Left ventricle myocardium inferior (tissue), 1 donor: Measurements from ENCODE around the gene NEDD8. TPM values are rescaled to one million over a fixed set of nuclear protein-coding genes. Genes with fewer than 3 reads are reported as not detected.

Experiments
- DNase-seq: peaks from one replicate; pipeline ENCODE4 v3.0.0-alpha.2; 2020
- H3K27ac ChIP-seq: fragments of 200-600 bp; replicated peaks from 2 replicates; pipeline ENCODE4 v1.8.0; 2021
- H3K27me3 ChIP-seq: fragments of 200-600 bp; 2 replicates; pipeline ENCODE4 v1.8.0; 2021; ENCODE audit warnings: low read depth
- H3K36me3 ChIP-seq: fragments of 200-600 bp; 2 replicates; pipeline ENCODE4 v1.8.0; 2021
- H3K4me1 ChIP-seq: fragments of 200-600 bp; 2 replicates; pipeline ENCODE4 v1.8.0; 2021
- H3K4me3 ChIP-seq: fragments of 200-600 bp; 2 replicates; pipeline ENCODE4 v1.8.0; 2021; ENCODE audit warnings: mild to moderate bottlenecking, moderate library complexity
- H3K9me3 ChIP-seq: fragments of 200-600 bp; replicated peaks from 2 replicates; pipeline ENCODE4 v1.8.0; 2021
- intact Hi-C: fragments of 100-400 bp; cut with micrococcal nuclease; formaldehyde crosslinking; loops from one replicate; pipeline ENCODE4 v1.11.0; 2022
- total RNA-seq: library from RNA; stranded (reverse); fragmentation: NEBNext Ultra II Directional; extraction: Animal tissue kit (Norgen Biotek cat#: 25700); gene quantifications from one replicate; pipeline ENCODE4 v1.2.1, GENCODE V29; 2021
- TF ChIP-seq, protein P1 (sequence below): fragments of 200-600 bp; IDR thresholded peaks from 2 replicates; pipeline ENCODE4 v1.8.0; 2021; ENCODE audit warnings: antibody characterized with exemption, mild to moderate bottlenecking, borderline replicate concordance
- donor health status: DM: no; HTN: yes; CAD: no; lungs with severe emphysema.

Gene NEDD8
- total RNA-seq, 1 donor from 2014 or later, result 214 TPM

DNA sequence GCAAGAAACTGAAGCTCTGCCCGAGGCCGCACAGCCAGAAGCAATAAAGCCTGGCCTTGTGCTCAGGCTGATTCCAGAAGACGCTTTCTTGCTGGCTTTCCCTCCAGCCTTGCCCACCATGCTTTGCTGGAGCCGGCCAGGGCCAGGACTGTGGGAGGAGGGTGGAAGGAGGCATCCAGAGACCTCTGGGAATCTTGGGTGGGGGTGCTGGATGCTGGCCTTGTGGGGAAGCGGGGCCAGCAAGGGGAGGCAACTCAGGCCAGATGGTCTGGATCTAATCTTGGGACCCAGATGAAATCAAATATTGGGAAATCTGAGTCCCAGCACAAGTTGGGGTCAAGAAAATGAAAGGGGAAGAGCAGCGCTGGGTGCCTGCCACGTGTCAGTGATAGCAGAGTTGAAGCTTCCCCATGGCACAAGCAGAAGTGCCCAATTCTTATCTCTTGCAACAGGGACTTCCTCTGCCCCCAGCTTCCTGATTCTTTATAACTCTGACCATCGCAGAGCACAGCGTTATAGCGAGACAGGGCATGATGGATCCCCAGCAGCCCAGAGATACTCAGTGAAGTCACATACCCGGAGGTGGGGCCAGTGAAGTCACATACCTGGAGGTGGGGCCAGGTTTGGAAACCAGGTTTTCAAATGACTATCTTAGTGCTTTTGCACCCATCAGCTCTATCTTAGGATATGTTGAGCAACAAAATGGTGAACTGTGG, 45.6 kb upstream of the NEDD8 start:
- H3K4me3 ChIP-seq, result no peak overlapping the region
- no peaks in the 10 kb centered on the region for H3K9me3 ChIP-seq
- H3K27ac ChIP-seq, result peak overlapping the region; percentile 30
- H3K27me3 ChIP-seq, result no peaks in the 10 kb centered on the region
- peak; percentile 42 for DNase-seq
- H3K4me1 ChIP-seq, result peaks cover 47% of the 10 kb centered on the region
- TF ChIP-seq, protein P1, sequence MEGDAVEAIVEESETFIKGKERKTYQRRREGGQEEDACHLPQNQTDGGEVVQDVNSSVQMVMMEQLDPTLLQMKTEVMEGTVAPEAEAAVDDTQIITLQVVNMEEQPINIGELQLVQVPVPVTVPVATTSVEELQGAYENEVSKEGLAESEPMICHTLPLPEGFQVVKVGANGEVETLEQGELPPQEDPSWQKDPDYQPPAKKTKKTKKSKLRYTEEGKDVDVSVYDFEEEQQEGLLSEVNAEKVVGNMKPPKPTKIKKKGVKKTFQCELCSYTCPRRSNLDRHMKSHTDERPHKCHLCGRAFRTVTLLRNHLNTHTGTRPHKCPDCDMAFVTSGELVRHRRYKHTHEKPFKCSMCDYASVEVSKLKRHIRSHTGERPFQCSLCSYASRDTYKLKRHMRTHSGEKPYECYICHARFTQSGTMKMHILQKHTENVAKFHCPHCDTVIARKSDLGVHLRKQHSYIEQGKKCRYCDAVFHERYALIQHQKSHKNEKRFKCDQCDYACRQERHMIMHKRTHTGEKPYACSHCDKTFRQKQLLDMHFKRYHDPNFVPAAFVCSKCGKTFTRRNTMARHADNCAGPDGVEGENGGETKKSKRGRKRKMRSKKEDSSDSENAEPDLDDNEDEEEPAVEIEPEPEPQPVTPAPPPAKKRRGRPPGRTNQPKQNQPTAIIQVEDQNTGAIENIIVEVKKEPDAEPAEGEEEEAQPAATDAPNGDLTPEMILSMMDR, result no peak
- intact Hi-C loops, result no loop called here
- no peaks in the 10 kb centered on the region for H3K36me3 ChIP-seq

DNA sequence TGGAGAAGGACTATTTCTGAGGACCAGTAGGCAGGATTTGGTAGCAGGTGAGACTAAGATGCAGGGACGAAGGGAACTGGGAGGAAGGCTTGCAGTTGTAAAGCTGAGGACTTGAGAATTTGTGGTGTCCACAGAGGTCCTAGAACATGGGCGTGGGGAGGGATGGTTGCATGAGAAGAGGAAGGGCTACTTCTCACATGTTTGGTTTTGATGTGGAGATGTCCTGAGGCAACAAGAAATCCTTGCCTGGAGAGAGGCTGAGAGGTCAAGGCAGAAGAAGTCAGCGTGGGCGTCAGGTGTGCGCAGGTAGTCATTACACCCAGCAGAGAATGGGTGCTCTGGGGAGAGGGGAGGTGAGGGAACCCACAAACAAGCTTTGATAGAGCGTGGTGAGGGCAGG, 44.9 kb upstream of the NEDD8 start:
- intact Hi-C loops, result no loop called here

DNA sequence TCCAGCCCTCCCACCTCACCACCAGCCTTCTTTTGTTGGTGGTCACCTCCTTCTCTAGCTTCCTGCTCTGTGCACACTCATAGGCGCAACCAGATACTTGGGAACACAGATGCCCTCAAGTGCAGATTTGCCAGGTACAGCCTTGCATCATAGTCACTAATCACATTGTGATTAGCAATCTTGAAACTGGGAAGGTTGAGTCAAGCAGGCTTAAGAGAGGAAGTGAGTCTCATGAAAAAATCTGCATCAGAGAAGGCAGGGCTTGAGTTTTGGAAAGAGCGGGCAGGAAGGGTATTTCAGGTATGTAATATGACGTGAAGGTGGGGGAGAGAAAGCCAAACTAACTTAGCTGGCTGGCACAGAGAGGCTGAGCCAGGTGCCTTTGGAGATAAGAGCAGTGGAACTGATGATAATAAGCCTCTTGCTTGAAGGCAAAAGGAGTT, 42.0 kb upstream of the NEDD8 start:
- Histone ChIP-seq H3K27me3 (no peaks in the 10 kb centered on the region), H3K4me3 (no peak overlapping the region), H3K36me3 (peaks cover 10% of the 10 kb centered on the region), H3K4me1 (peaks cover 44% of the 10 kb centered on the region), H3K27ac (peak overlapping the region; percentile 57), H3K9me3 (no peaks in the 10 kb centered on the region)
- intact Hi-C loops, result no loop called here
- TF ChIP-seq, protein P1, result no peak
- no peak for DNase-seq

More for the DNA sequence above, 44.9 kb upstream of the NEDD8 start:
- Histone ChIP-seq H3K27me3 (no peaks in the 10 kb centered on the region), H3K9me3 (no peaks in the 10 kb centered on the region), H3K27ac (peak overlapping the region; percentile 30), H3K36me3 (no peaks in the 10 kb centered on the region), H3K4me3 (no peak overlapping the region), H3K4me1 (peaks cover 51% of the 10 kb centered on the region)
- DNase-seq, result no peak
- TF ChIP-seq, protein P1, result no peak

DNA sequence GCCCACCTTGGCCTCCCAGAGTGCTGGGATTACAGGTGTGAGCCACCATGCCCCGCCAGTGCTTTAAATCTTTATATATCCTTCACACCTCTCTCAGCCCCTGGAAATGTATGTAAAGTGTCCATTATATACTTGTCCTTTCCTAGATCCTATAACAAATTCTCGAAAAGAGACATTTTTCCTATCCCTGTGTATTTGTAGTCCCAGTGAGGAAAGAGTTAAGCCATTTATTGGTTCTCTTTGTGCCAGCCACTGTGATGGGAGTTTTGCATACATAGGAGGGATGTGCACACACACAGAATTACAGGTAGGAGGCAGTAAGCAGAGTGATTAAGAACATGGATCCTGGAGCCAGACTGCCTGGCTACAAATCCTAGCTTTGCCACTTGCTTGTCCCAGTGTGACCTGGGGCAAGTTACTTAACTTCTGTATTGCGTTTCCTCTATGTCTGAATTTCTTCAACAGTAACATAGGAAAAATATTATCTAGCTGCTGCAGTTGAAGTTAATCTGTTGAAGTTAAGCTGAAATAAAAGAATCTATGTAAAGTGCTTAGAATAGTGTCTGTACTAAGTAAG, 41.3 kb upstream of the NEDD8 start:
- intact Hi-C loops, result no loop called here

DNA sequence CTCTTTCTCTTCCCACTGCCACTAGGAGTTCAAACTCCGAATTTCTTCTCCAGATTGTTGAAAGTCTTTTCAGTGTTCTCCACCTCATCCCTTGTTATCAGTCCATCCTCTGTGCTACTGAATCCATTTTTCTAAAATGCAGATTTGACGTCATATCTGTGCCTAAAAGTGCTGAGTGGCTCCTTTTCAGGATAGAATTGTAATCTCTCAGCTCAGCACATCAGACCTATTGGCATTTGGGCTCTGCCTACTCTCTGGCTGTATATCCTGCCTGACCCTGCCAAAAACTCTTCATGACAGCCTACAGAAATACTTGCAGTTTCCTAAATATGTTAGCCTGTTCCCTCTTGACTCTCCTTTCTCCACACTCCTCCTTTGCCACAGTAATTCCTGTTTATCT, 40.3 kb upstream of the NEDD8 start:
- no peak overlapping the region for H3K4me3 ChIP-seq
- no peaks in the 10 kb centered on the region for H3K9me3 ChIP-seq
- TF ChIP-seq, protein P1, result no peak
- no peak for DNase-seq
- intact Hi-C loops, result no loop called here
- no peak overlapping the region for H3K27ac ChIP-seq
- H3K4me1 ChIP-seq, result peaks cover 35% of the 10 kb centered on the region
- peaks cover 26% of the 10 kb centered on the region for H3K36me3 ChIP-seq
- no peaks in the 10 kb centered on the region for H3K27me3 ChIP-seq

More for the DNA sequence above, 41.3 kb upstream of the NEDD8 start:
- DNase-seq, result no peak
- no peaks in the 10 kb centered on the region for H3K27me3 ChIP-seq
- peaks cover 16% of the 10 kb centered on the region for H3K36me3 ChIP-seq
- no peaks in the 10 kb centered on the region for H3K9me3 ChIP-seq
- H3K4me3 ChIP-seq, result no peak overlapping the region
- H3K27ac ChIP-seq, result peak overlapping the region; percentile 57
- TF ChIP-seq, protein P1, result no peak
- peaks cover 38% of the 10 kb centered on the region for H3K4me1 ChIP-seq
